Tibial nerve (tissue), 4 donors: ENCODE data around the gene HNRNPR. TPM values are rescaled to one million over a fixed set of nuclear protein-coding genes. Genes with fewer than 3 reads are reported as not detected.

Experiments
- DNase-seq, 2 donors: peaks; one replicate each; pipeline ENCODE4 v3.0.0-alpha.2; 2019; ENCODE audit warnings: low spot score in 2 of 2
- H3K27ac ChIP-seq, 4 donors: fragments of 200-600 bp; sonication (generic) in 3 of 4; one replicate each; pipeline ENCODE4 v1.5.1; 2017 to 2019; ENCODE audit warnings: mild to moderate bottlenecking in 1 of 4
- H3K27me3 ChIP-seq, 2 donors: fragments of 200-600 bp; sonication (generic) in 1 of 2; one replicate each; pipeline versions ENCODE4 v1.5.1 to v1.6.0; 2017 to 2019
- H3K36me3 ChIP-seq, 3 donors: fragments of 200-600 bp; sonication (generic); one replicate each; pipeline ENCODE4 v1.5.1; 2018 to 2019
- H3K4me1 ChIP-seq, 4 donors: fragments of 200-600 bp; sonication (generic) in 3 of 4; one replicate each; pipeline ENCODE4 v1.5.1; 2017 to 2019
- H3K4me3 ChIP-seq, 4 donors: fragments of 200-600 bp; sonication (generic) in 3 of 4; one replicate each; pipeline ENCODE4 v1.5.1; 2017 to 2019; ENCODE audit warnings: mild to moderate bottlenecking in 1 of 4, moderate library complexity in 1 of 4
- H3K9me3 ChIP-seq, 4 donors: fragments of 200-600 bp; sonication (generic) in 3 of 4; one replicate each; pipeline ENCODE4 v1.5.1; 2017 to 2019
- EP300 ChIP-seq, 2 donors: sonication (generic); formaldehyde crosslinking; IDR thresholded peaks; one replicate each; pipeline ENCODE4 v1.6.1; 2017; ENCODE audit warnings: antibody characterized with exemption in 2 of 2, mild to moderate bottlenecking in 1 of 2
- POLR2A ChIP-seq, 2 donors: fragments of 450-650 bp; IDR thresholded peaks; one replicate each; pipeline ENCODE4 v1.6.1; 2017; ENCODE audit warnings: antibody characterized with exemption in 2 of 2, mild to moderate bottlenecking in 2 of 2, moderate library complexity in 2 of 2
- WGBS, 2 donors: methylation state at CpG; one replicate each; pipeline ENCODE4 v1.1.5; 2018; 5-methylcytosine and 5-hydroxymethylcytosine counted together
- total RNA-seq, 4 donors: library from RNA; depleted of rRNA; stranded (reverse); fragments of >200 nt; gene quantifications; one replicate each; pipeline ENCODE4 v1.1.0, GENCODE V29; 2016
- TF ChIP-seq, protein P1 (sequence below), 5 experiments: fragments of 200-600 bp in 3 of 5; fragments of 450-650 bp in 2 of 5; sonication (generic) in 3 of 5; IDR thresholded peaks; one replicate each; pipeline ENCODE4 v1.5.1; 2016 to 2019; ENCODE audit warnings: antibody characterized with exemption in 5 of 5, mild to moderate bottlenecking in 3 of 5, moderate library complexity in 2 of 5

Gene HNRNPR
- 10 to 100 TPM; 63.6 to 79.8 (median 74.1) TPM for total RNA-seq

DNA sequence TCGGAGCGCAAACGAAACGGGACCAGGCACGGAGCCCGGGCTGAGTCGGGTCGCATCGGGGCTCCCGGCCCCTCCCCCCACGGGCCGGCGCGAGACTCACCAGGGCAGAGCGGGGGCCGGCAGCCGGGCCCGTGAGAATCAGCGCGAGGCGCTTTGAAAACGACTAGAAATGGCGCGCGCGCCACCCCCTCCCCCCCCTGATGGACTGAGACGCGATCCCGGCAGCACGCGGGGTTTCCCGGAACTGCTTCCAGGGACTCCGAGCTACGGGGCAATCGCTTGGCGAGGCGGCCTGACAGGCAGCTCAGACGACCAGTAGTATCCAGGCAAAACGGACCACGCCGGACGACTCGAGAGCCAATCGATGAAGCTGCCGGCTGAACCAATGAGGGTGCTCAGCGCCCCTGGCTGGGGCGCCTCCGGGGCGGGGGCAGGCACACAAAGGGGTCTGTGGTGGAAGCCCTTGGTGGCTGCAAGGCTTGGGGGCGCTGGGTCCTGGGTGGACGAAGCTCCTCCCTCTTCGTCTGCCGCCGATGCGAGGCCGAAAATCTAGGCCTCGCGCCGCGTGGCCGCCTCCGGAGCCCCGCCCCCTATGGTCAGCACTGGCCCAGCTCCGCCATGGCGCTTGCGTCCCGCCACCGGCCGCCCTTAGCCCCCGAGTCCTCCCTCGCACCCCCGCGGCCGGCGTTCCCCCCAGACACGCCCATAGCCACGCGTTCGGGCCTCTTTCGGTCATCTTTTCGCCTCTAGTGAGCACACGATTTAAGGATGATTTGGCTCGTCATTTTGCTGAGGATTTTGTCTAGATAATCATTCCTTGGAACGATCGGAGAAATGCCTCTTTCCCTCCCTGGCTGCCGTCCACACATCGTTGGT, at the start of gene HNRNPR:
Gene HNRNPR, minus strand, starts transcription at position 174 of the 876 bp plus-strand sequence. CDS start 3,276 bp downstream, outside the sequence.
- Histone ChIP-seq H3K27ac (peak within 1 kb of the TSS; percentile 91 to 99 (median 98)), H3K4me1 (peaks cover 0 to 44% (median 35%) of the 10 kb centered on the region in 4 donors), H3K4me3 (peak within 1 kb of the TSS; percentile 66 to 85 (median 79)), H3K9me3 (no peaks in the 10 kb centered on the region), H3K36me3 (no peaks in the 10 kb centered on the region), H3K27me3 (no peaks in the 10 kb centered on the region)
- TF ChIP-seq, protein P1, sequence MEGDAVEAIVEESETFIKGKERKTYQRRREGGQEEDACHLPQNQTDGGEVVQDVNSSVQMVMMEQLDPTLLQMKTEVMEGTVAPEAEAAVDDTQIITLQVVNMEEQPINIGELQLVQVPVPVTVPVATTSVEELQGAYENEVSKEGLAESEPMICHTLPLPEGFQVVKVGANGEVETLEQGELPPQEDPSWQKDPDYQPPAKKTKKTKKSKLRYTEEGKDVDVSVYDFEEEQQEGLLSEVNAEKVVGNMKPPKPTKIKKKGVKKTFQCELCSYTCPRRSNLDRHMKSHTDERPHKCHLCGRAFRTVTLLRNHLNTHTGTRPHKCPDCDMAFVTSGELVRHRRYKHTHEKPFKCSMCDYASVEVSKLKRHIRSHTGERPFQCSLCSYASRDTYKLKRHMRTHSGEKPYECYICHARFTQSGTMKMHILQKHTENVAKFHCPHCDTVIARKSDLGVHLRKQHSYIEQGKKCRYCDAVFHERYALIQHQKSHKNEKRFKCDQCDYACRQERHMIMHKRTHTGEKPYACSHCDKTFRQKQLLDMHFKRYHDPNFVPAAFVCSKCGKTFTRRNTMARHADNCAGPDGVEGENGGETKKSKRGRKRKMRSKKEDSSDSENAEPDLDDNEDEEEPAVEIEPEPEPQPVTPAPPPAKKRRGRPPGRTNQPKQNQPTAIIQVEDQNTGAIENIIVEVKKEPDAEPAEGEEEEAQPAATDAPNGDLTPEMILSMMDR (IDR thresholded peaks at IDR 0.05), result peak in 2 of 5 experiments; percentile 19 to 64
- TF ChIP-seq POLR2A (IDR thresholded peaks at IDR 0.05) (peak; percentile 86 to 89), EP300 (IDR thresholded peaks at IDR 0.05) (peak in 1 of 2 donors; percentile 76)
- WGBS, 2 donors, result 0 to 1% methylated on average over 45 to 51 of the region's 87 CpGs
- peak; percentile 98 for DNase-seq

DNA sequence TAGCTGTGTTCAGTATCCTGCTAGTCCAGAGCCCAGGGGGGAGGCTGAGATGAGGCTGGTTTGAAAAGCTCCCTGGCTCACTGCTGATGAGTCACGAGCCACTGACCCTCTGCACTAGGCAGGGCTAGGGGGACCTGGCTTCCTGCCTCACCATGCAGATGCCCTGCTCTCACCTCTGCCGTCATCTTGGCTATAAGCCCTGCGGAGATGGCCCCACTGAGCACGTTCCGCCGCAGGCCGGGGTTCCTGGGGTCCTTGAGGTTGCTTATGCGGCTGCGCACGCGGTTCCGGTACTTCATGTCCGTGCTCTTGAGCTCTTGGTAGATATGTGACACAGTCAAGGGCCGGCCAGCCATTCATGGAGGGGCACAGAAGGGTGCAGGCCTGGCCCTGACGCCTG, 49.6 kb upstream of the HNRNPR start:
- no peaks in the 10 kb centered on the region for H3K27me3 ChIP-seq
- peak; percentile 26 to 54 for DNase-seq
- H3K36me3 ChIP-seq, result peaks cover 0 to 11% (median 0%) of the 10 kb centered on the region in 3 donors
- no peak overlapping the region for H3K4me3 ChIP-seq
- no peaks in the 10 kb centered on the region for H3K9me3 ChIP-seq
- 83 to 85% methylated on average over 15 of the region's 15 CpGs for WGBS, 2 donors
- TF ChIP-seq, protein P1 (IDR thresholded peaks at IDR 0.05), result no peak
- no peak for TF ChIP-seq POLR2A (IDR thresholded peaks at IDR 0.05)
- TF ChIP-seq EP300 (IDR thresholded peaks at IDR 0.05), result peak in 1 of 2 donors; percentile 7
- peaks cover 0 to 29% (median 14%) of the 10 kb centered on the region in 4 donors for H3K4me1 ChIP-seq
- H3K27ac ChIP-seq, result peak overlapping the region in 3 of 4 donors; percentile 66 to 90 (median 85)

DNA sequence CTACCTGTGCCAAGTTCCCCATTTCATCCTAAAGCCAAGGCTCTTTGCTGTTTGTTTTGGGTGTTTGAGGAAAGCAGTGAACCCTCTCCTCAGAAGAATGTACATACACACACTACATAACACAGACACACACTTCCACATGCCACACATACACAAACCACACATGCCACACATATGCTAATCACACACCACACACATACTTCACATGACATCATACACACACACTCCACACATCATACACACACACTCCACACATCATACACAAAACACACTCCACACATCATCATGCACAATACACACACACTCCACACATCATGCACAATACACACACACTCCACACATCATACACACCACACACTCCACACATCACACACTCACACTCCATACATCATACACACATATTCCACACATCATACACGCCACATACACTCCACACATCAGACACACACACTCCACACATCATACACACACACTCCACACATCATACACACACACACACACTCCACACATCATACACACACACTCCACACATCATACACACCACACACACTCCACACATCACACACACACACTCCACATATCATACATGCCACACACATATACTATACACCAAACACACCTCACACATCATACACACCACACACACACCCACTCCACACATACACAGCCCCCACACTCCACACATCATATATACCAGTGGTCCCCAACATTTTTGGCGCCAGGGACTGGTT, 48.2 kb upstream of the HNRNPR start:
- no peak for DNase-seq
- H3K9me3 ChIP-seq, result no peaks in the 10 kb centered on the region
- H3K36me3 ChIP-seq, result peaks cover 0 to 14% (median 0%) of the 10 kb centered on the region in 3 donors
- H3K27me3 ChIP-seq, result no peaks in the 10 kb centered on the region
- H3K4me3 ChIP-seq, result no peak overlapping the region
- H3K4me1 ChIP-seq, result peaks cover 0 to 29% (median 14%) of the 10 kb centered on the region in 4 donors
- TF ChIP-seq EP300 (IDR thresholded peaks at IDR 0.05) (no peak), POLR2A (IDR thresholded peaks at IDR 0.05) (no peak)
- no peak overlapping the region for H3K27ac ChIP-seq
- WGBS, 2 donors, result 70 to 73% methylated on average over 2 of the region's 2 CpGs

DNA sequence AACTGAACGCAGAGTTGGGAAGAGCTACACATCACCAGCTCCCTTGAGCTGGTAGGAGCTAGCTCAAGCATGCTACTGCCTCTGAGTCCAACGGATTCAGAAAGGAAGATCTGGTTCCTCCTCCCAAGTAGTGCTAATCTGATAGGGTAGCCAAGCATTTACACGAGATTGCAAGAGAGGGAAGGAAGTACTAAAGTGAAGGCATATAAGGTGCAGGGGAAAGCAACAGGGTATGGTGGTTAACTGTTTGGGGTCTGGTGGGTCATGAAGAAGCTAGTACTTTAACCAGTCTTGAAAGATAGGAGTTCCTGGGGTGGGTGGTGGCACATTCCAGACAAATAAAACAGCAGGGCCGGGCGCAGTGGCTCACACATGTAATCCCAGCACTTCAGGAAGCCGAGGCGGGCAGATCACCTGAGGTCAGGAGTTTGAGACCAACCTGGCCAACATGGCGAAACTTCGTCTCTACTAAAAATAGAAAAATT, 45.8 kb upstream of the HNRNPR start:
- H3K9me3 ChIP-seq, result no peaks in the 10 kb centered on the region
- WGBS, 2 donors, result 67 to 73% methylated on average over 9 of the region's 9 CpGs
- H3K4me1 ChIP-seq, result peaks cover 0 to 26% (median 7%) of the 10 kb centered on the region in 4 donors
- no peak overlapping the region for H3K4me3 ChIP-seq
- no peaks in the 10 kb centered on the region for H3K27me3 ChIP-seq
- H3K27ac ChIP-seq, result no peak overlapping the region
- H3K36me3 ChIP-seq, result peaks cover 0 to 17% (median 0%) of the 10 kb centered on the region in 3 donors
- no peak for TF ChIP-seq EP300 (IDR thresholded peaks at IDR 0.05)
- TF ChIP-seq POLR2A (IDR thresholded peaks at IDR 0.05), result no peak
- TF ChIP-seq, protein P1 (IDR thresholded peaks at IDR 0.05), result no peak
- DNase-seq, result no peak

DNA sequence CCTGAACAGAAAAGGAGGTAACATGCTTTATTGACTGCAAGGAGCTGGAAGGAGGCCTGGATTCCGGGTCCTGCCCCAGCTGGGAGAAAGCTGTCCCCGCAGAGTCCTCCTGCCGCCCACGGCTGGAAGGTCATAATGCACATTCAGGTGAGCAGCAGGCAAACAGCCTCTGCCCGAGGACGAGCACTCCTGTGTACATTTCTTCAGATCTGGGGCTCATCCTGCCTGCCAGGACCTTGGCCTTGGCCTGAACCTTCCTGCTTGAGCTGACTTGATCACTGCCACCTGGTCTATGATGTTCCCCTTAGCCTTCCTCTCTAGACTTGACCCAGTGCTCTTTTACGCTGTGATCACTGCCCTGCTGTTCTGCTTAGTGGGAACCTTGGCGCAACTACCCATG, 43.4 kb upstream of the HNRNPR start:
- Histone ChIP-seq H3K4me3 (no peak overlapping the region), H3K4me1 (peaks cover 0 to 18% (median 2%) of the 10 kb centered on the region in 4 donors), H3K9me3 (no peaks in the 10 kb centered on the region), H3K36me3 (peaks cover 0 to 31% (median 0%) of the 10 kb centered on the region in 3 donors), H3K27me3 (no peaks in the 10 kb centered on the region), H3K27ac (no peak overlapping the region)
- TF ChIP-seq, protein P1 (IDR thresholded peaks at IDR 0.05), result no peak
- TF ChIP-seq POLR2A (IDR thresholded peaks at IDR 0.05) (no peak), EP300 (IDR thresholded peaks at IDR 0.05) (no peak)
- no peak for DNase-seq
- WGBS, 2 donors, result 85 to 88% methylated on average over 8 of the region's 8 CpGs
